ENCODE data around the gene C3orf38. TPM values are rescaled to one million over a fixed set of nuclear protein-coding genes. Genes with fewer than 3 reads are reported as not detected.

The C3orf38 gene
- total and polyA plus RNA-seq, 12 donors = 4.3 to 32.2 (median 19.9) TPM

- Histone ChIP-seq H3K4me1 (replicated peaks in 1 of 2) (no peaks in the 10 kb centered on the region), H3K9me3 (replicated peaks in 1 of 3) (no peaks in the 10 kb centered on the region), H3K4me3 (no peak overlapping the region), H3K36me3 (replicated peaks in 1 of 2) (no peaks in the 10 kb centered on the region), H3K27me3 (no peaks in the 10 kb centered on the region), H3K27ac (no peak overlapping the region)
- WGBS, 4 donors = 88 to 100% (median 98%) methylated on average over 1 of the region's 1 CpG
- DNase-seq = no peak
- intact Hi-C loops (cut with DNase I) = no loop called here
- no peak for TF ChIP-seq POLR2A (IDR thresholded peaks at IDR 0.05)
- TF ChIP-seq CTCF (IDR thresholded peaks at IDR 0.05) = no peak
These were observed 26.2 kb upstream of the C3orf38 start for GRCh38 chr3:88123526-88123925.

GRCh38 chr3:88131695-88132094 is 18.1 kb upstream of the C3orf38 start:
- Histone ChIP-seq H3K27ac (no peak overlapping the region), H3K36me3 (replicated peaks in 1 of 2) (no peaks in the 10 kb centered on the region), H3K9me3 (replicated peaks in 1 of 3) (no peaks in the 10 kb centered on the region), H3K4me3 (no peak overlapping the region), H3K4me1 (replicated peaks in 1 of 2) (peaks cover 0 to 9% of the 10 kb centered on the region in 2 donors), H3K27me3 (no peaks in the 10 kb centered on the region)
- intact Hi-C loops (cut with DNase I) = no loop called here
- TF ChIP-seq POLR2A (IDR thresholded peaks at IDR 0.05) (no peak), CTCF (IDR thresholded peaks at IDR 0.05) (no peak)
- DNase-seq = no peak
- WGBS, 4 donors = 71 to 93% (median 90%) methylated on average over 1 of the region's 1 CpG

GRCh38 chr3:88132894-88133293 is 16.9 kb upstream of the C3orf38 start:
- no peaks in the 10 kb centered on the region for H3K27me3 ChIP-seq
- DNase-seq = no peak
- intact Hi-C loops (cut with DNase I) = no loop called here
- H3K9me3 ChIP-seq (replicated peaks in 1 of 3) = no peaks in the 10 kb centered on the region
- no peak for TF ChIP-seq POLR2A (IDR thresholded peaks at IDR 0.05)
- no peak for TF ChIP-seq CTCF (IDR thresholded peaks at IDR 0.05)
- no peaks in the 10 kb centered on the region for H3K36me3 ChIP-seq (replicated peaks in 1 of 2)
- peaks cover 0 to 9% of the 10 kb centered on the region in 2 donors for H3K4me1 ChIP-seq (replicated peaks in 1 of 2)
- WGBS, 4 donors = 82 to 97% (median 94%) methylated on average over 1 of the region's 1 CpG
- H3K4me3 ChIP-seq = no peak overlapping the region
- no peak overlapping the region for H3K27ac ChIP-seq

GRCh38 chr3:88133711-88134263 is 16.0 kb upstream of the C3orf38 start:
- Histone ChIP-seq H3K36me3 (replicated peaks in 1 of 2) (no peaks in the 10 kb centered on the region), H3K4me3 (no peak overlapping the region), H3K27ac (no peak overlapping the region), H3K9me3 (replicated peaks in 1 of 3) (no peaks in the 10 kb centered on the region), H3K27me3 (no peaks in the 10 kb centered on the region), H3K4me1 (replicated peaks in 1 of 2) (peaks cover 0 to 9% of the 10 kb centered on the region in 2 donors)
- 0 to 48% (median 23%) methylated on average over 1 of the region's 1 CpG for WGBS, 4 donors
- no peak for DNase-seq
- intact Hi-C loops (cut with DNase I) = no loop called here
- TF ChIP-seq CTCF (IDR thresholded peaks at IDR 0.05) = no peak
- no peak for TF ChIP-seq POLR2A (IDR thresholded peaks at IDR 0.05)
